Coronary artery (tissue), 2 donors: ENCODE results near the gene SHROOM3.

Experiments
- DNase-seq: peaks from one replicate; pipeline ENCODE4 v3.0.0-alpha.2; 2017; ENCODE audit warnings: low spot score
- H3K27ac ChIP-seq, 2 donors: fragments of 200-600 bp; sonication (generic); one replicate each; pipeline ENCODE4 v1.5.1; 2016 to 2019
- H3K4me3 ChIP-seq: fragments of 200-600 bp; sonication (generic); 2 replicates; pipeline ENCODE4 v1.5.1; 2016; ENCODE audit warnings: mild to moderate bottlenecking, moderate library complexity
- TF ChIP-seq, protein P1 (sequence below): fragments of 200-600 bp; sonication (generic); IDR thresholded peaks from one replicate; pipeline ENCODE4 v1.5.1; 2019; ENCODE audit warnings: antibody characterized with exemption

Gene SHROOM3

DNA sequence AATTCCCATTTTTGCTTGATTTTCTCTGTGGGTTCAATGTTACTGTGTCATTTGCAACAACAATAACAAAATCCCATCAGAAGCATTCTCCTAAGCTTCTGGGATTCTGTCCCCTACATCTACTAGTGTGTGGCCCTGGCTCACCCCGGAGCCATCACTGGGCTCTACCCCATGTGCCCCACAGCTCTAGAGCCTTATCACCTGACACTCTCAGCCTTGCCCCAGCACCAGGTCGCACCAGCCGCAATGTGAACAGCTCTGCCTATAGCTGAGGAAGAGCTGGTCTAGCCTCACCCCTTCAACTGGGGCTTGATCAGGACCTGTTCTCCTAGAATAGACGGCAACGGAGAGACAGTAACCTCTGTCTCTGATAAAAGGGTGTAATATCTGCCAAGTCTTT is 161.7 kb downstream of the SHROOM3 start:
- DNase-seq = no peak
- TF ChIP-seq, protein P1, sequence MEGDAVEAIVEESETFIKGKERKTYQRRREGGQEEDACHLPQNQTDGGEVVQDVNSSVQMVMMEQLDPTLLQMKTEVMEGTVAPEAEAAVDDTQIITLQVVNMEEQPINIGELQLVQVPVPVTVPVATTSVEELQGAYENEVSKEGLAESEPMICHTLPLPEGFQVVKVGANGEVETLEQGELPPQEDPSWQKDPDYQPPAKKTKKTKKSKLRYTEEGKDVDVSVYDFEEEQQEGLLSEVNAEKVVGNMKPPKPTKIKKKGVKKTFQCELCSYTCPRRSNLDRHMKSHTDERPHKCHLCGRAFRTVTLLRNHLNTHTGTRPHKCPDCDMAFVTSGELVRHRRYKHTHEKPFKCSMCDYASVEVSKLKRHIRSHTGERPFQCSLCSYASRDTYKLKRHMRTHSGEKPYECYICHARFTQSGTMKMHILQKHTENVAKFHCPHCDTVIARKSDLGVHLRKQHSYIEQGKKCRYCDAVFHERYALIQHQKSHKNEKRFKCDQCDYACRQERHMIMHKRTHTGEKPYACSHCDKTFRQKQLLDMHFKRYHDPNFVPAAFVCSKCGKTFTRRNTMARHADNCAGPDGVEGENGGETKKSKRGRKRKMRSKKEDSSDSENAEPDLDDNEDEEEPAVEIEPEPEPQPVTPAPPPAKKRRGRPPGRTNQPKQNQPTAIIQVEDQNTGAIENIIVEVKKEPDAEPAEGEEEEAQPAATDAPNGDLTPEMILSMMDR = no peak
- H3K27ac ChIP-seq = no peak overlapping the region
- H3K4me3 ChIP-seq = no peak overlapping the region

DNA sequence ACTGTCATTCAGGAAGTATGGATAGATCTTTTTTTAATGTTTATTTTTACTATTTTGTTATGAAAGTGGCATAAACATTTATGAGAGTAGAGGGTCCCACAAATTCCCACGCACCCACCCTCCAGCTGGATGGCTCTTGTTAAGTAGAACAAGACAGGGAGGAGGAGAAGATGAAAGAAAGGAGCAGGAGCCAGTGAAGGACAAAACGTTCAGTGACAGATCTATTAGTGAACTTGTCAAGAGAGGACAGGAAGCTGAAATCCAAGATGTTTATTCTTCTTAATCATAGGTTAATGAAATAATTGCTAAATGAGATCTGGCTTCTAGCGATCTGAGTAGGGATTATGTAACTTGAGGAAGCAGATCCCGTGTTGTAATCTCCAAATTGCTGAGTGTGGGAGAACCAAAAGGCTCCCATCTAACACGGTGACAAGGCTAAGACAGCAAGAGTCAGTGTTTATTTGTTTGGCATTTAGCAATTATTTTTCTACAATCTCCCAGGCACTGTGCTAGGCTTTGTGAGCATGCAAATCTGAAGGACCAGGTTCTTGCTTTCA is 162.5 kb downstream of the SHROOM3 start:
- TF ChIP-seq, protein P1 = no peak
- Histone ChIP-seq H3K4me3 (no peak overlapping the region), H3K27ac (no peak overlapping the region)
- DNase-seq = no peak

DNA sequence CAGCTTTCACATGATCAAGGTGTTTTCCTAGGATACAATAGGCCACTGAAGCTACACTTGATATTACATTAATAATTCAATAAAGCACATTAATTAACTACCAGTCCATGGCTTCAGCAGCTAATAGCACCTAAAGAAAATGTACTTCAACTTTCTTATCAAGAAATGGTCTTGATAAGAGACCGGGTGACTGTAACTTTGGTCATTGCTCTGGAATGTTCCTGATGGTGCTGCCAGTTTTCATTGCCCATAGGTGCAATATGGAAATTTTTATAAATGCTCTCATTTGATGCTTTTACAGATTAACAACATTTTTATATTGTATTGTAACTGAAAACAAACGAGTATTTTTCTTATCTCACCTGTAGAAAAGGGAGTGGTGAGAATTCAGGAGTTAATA is 165.4 kb downstream of the SHROOM3 start:
- Histone ChIP-seq H3K27ac (peak overlapping the region in 1 of 2 donors; percentile 72), H3K4me3 (no peak overlapping the region)
- no peak for DNase-seq
- TF ChIP-seq, protein P1 = no peak

- no peak for DNase-seq
- peak overlapping the region; percentile 29 to 72 for H3K27ac ChIP-seq
These were observed 166.8 kb downstream of the SHROOM3 start for GRCh38 chr4:76601791-76602190.

DNA sequence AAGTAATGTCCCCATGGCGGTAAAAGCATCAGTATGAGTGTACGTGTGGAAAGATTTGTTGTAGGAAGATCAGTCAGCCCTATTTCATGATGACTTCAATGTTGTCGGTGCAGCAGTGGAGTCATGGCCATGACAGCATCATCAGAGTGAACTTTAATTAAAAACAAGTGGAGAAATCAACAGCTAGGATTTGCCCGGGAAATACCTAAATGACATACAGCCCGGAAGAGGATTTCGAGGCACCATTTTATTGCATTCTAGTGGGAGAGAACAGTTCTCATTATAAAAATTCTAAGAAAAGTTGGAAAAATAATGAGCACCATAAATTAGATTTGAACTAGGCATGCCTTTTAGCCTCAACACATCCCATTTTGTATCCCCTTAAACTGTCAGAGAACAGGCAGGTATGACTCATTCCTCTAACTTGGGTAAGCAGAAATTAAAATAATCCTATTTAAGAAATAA is 170.1 kb downstream of the SHROOM3 start:
- TF ChIP-seq, protein P1 = no peak
- H3K27ac ChIP-seq = peak overlapping the region; percentile 48 to 79
- H3K4me3 ChIP-seq = peak overlapping the region; percentile 6
- no peak for DNase-seq

More at GRCh38 chr4:76601791-76602190, 166.8 kb downstream of the SHROOM3 start:
- TF ChIP-seq, protein P1 = no peak
- no peak overlapping the region for H3K4me3 ChIP-seq

GRCh38 chr4:76606645-76607265 is 171.7 kb downstream of the SHROOM3 start:
- TF ChIP-seq, protein P1 = no peak
- Histone ChIP-seq H3K27ac (peak overlapping the region; percentile 27 to 65), H3K4me3 (no peak overlapping the region)

DNA sequence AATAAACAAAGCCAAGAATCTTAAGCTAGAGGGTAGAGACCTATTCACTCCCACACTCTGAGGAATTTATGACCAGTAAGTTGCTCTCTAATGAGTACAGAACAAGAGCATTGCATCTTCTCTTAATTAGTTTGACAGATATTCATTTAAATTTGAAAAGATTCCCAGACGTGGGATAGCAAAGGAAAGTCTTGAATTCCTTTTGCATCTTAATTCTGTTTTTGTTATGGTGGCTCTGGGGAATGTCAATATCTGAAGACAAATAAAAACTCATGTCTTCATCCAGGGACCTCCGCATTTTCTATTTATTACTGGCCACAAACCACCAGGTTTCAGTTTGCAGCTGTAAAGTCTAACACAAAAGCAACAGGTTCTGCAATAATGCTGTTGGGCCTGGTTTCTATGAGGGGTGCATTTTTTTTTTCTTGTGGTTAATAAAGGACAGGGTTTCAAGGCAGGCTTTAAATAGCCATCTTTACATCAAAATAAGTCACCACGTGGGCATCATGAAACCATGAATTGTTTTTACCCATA is 172.3 kb downstream of the SHROOM3 start:
- H3K27ac ChIP-seq = peak overlapping the region; percentile 11 to 65
- no peak overlapping the region for H3K4me3 ChIP-seq
- DNase-seq = no peak
- TF ChIP-seq, protein P1 = no peak

More at GRCh38 chr4:76606645-76607265, 171.7 kb downstream of the SHROOM3 start:
- DNase-seq = no peak
